Activated naive CD4-positive, alpha-beta T cell treated with anti-CD3 and anti-CD28 coated beads, Interleukin-2, amount 50 U/mL, for 72 hours (primary cell): ENCODE measurements around the gene IL18R1. TPM values are rescaled to one million over a fixed set of nuclear protein-coding genes. Genes with fewer than 3 reads are reported as not detected.

Source experiments
- ATAC-seq, 2 donors: fragments of 150-1000 bp; cut with Tn5 transposase; 2 replicates each; pipeline ENCODE4 v1.10.0; 2021; ENCODE audit warnings: mild to moderate bottlenecking in 2 of 2, moderate library complexity in 2 of 2
- DNase-seq, 2 donors: peaks; one replicate each; pipeline ENCODE4 v3.0.0; 2021 to 2022; ENCODE audit warnings: low spot score in 2 of 2
- H3K27ac Mint-ChIP-seq, 2 donors: one replicate each; pipeline ENCODE4 v1.8.0; 2022; ENCODE audit warnings: mild to moderate bottlenecking in 2 of 2, mixed read lengths in 2 of 2
- H3K36me3 Mint-ChIP-seq, 2 donors: one replicate each; pipeline ENCODE4 v1.8.0; 2022; ENCODE audit warnings: mixed read lengths in 2 of 2
- H3K9me3 Mint-ChIP-seq, 2 donors: one replicate each; pipeline ENCODE4 v1.8.0; 2022; ENCODE audit warnings: mixed read lengths in 2 of 2
- total RNA-seq, 2 donors: library from RNA; stranded (reverse); gene quantifications; one replicate each; pipeline ENCODE4 v1.2.3, GENCODE V29; 2022

Gene IL18R1
- total RNA-seq, 2 donors from 2014 or later, result 11.7 to 28.3 TPM

- Mint-ChIP-seq H3K27ac (no peak overlapping the region), H3K9me3 (peaks cover 0 to under 1% of the 10 kb centered on the region in 2 donors), H3K36me3 (peaks cover 0 to 3% of the 10 kb centered on the region in 2 donors)
- no peak for DNase-seq
- ATAC-seq, result peak; percentile 46 to 88
These were observed 17.9 kb upstream of the IL18R1 start for GRCh38 chr2:102337481-102338386.

GRCh38 chr2:102340778-102341177, 14.8 kb upstream of the IL18R1 start:
- no peaks in the 10 kb centered on the region for H3K36me3 Mint-ChIP-seq
- no peak overlapping the region for H3K27ac Mint-ChIP-seq
- H3K9me3 Mint-ChIP-seq, result no peaks in the 10 kb centered on the region
- ATAC-seq (no peak), DNase-seq (no peak)

DNA sequence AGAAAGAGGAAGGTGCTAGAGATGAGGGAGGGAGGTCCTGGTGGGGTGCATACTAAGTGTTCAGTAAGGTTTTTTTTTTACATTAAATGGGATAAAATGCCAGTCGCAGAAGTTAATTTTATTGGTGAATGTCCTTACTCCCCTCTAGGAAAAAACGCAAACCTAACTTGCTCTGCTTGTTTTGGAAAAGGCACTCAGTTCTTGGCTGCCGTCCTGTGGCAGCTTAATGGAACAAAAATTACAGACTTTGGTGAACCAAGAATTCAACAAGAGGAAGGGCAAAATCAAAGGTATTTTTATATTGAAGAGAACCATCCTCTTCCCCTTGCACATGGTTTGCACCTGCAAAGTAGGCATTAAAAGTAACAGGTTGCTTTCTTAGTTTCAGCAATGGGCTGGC, 12.7 kb upstream of the IL18R1 start:
- Mint-ChIP-seq H3K9me3 (no peaks in the 10 kb centered on the region), H3K27ac (no peak overlapping the region), H3K36me3 (no peaks in the 10 kb centered on the region)
- ATAC-seq, result no peak
- no peak for DNase-seq

DNA sequence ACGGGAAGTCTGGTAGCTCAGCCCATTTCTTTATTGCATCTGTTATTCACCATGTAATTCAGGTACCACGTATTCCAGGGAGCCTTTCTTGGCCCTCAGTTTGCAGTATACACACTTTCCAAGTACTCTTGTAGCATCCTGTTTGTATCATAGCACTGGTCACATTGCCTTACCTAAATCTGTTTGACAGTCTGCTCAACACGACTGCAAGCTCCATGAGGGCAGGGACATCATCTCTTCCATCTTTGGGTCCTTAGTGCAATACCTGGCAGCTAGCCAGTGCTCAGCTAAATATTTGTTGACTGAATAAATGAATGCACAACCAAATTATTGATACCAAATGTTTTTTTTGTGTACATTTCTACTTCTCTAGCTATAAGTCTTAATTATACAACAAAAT, 11.2 kb upstream of the IL18R1 start:
- DNase-seq, result no peak
- Mint-ChIP-seq H3K27ac (no peak overlapping the region), H3K36me3 (no peaks in the 10 kb centered on the region), H3K9me3 (no peaks in the 10 kb centered on the region)
- ATAC-seq, result no peak

DNA sequence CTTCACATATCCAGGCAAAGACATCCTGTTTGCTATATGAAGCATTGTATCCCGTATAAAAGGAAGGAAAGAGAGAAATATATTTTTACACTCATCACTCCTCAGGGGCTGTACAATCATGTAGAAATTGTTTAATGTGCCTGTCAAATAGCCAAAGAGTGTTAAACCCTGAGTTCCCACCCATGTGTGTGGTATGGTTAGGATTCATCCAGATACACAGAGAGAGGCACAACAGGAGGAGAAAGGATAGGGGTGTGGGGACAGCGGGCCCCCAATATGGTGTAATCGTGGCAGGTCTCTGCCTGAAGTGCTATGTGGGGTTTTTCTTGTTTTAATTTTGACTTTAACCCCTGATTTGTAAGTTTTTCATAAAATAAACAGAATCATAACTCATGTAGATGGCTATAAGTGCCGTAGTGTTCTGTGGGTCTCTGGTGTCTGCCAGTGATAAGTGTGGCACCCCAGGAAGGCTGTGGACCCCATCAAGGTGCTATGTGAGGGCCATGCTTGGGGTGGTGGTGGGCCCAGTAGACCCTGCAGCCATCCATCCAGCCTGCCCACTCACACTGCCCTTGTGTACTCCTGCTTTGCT, 10.2 kb upstream of the IL18R1 start:
- ATAC-seq, result no peak
- no peaks in the 10 kb centered on the region for H3K36me3 Mint-ChIP-seq

DNA sequence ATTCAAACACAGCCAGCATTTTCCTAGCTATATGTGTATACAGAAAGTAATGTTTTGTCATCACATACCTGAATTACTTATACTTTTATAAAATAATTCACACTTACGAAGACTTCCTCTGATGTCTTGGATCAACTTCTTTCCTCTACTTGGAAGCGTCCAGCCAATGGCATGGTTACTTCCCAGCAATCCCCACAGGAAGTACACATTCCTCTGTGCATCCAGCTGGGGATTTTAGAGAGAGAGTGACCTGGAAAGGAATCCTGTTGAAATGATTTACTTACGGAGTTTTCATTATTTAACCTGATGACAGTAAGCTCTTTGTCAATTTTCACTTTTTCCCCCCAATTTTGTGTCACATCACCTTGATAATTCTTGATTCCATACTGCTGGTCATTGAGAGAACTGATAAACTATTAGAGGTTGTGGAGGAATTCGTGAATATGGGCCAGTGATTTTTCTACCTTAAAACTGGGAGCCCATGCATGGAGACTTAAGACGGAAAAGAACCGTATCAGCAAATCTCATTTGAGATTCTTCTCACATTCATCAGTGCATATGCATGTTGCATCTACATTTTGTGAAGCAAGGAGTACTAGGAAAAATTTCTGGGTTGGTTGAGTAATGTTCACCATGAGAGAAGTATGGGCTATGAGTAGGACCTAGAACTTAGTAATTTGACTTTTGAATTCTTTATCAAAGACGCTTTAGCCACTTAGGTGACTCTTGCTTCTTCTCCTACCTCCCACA, 9.0 kb upstream of the IL18R1 start:
- H3K36me3 Mint-ChIP-seq, result no peaks in the 10 kb centered on the region
- no peak for DNase-seq
- no peak overlapping the region for H3K27ac Mint-ChIP-seq
- no peak for ATAC-seq
- no peaks in the 10 kb centered on the region for H3K9me3 Mint-ChIP-seq

More for the DNA sequence above, 10.2 kb upstream of the IL18R1 start:
- no peak overlapping the region for H3K27ac Mint-ChIP-seq
- no peak for DNase-seq
- no peaks in the 10 kb centered on the region for H3K9me3 Mint-ChIP-seq

GRCh38 chr2:102350137-102350793, 5.3 kb upstream of the IL18R1 start:
- H3K36me3 Mint-ChIP-seq, result no peaks in the 10 kb centered on the region
- no peak for DNase-seq

DNA sequence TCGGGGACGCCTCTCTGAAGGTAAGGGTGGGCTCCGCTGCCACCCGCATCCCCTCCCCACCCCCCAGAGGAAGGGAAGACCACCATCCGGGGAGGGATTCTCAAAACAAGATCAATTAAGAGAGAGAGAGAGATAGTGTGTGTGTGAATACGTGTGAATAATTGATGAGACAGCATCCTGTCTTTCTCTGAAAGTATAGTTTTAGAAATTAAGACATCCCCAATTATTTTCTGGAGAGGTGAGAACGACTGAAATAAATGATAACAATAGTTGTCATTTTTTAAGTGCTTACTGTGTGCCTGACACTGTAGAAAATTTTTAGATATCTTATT, 751 bp downstream of the IL18R1 start:
- Mint-ChIP-seq H3K36me3 (peaks cover 6 to 28% of the 10 kb centered on the region in 2 donors), H3K27ac (peak overlapping the region; percentile 91 to 96)
- peak in 1 of 2 donors; percentile 21 for ATAC-seq

More at GRCh38 chr2:102350137-102350793, 5.3 kb upstream of the IL18R1 start:
- Mint-ChIP-seq H3K27ac (no peak overlapping the region), H3K9me3 (no peaks in the 10 kb centered on the region)
- peak; percentile 73 to 82 for ATAC-seq

DNA sequence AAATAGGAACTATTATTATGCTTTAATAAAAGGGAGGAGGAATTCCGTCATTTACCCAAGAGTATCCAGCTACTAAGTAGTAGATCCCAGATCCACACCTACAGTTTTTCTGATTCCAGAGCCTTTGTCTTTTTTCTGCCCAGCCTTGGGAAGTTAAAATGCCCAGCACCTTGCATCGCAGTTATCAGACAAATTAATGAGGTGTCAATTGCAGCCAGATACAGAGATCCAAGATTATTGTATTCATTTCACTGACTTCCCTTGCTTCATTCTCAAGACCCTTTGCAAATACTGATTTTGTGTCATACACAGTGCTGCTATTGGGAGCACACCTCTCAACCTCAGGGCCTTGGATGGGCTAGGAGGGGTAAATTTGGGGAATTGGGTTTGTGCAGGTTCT, 1.1 kb downstream of the IL18R1 start:
- H3K27ac Mint-ChIP-seq, result peak overlapping the region; percentile 91 to 96
- H3K36me3 Mint-ChIP-seq, result peaks cover 10 to 32% of the 10 kb centered on the region in 2 donors
- DNase-seq (no peak), ATAC-seq (no peak)
- peaks cover 0 to 2% of the 10 kb centered on the region in 2 donors for H3K9me3 Mint-ChIP-seq

More for the DNA sequence above, 751 bp downstream of the IL18R1 start:
- H3K9me3 Mint-ChIP-seq, result no peaks in the 10 kb centered on the region
- DNase-seq, result no peak

GRCh38 chr2:102357937-102358336, 2.3 kb downstream of the IL18R1 start:
- no peak overlapping the region for H3K27ac Mint-ChIP-seq
- peaks cover 19 to 44% of the 10 kb centered on the region in 2 donors for H3K36me3 Mint-ChIP-seq
- no peak for DNase-seq
- ATAC-seq, result no peak
- H3K9me3 Mint-ChIP-seq, result peaks cover 0 to 10% of the 10 kb centered on the region in 2 donors

GRCh38 chr2:102358496-102358895, 2.9 kb downstream of the IL18R1 start:
- ATAC-seq, result no peak
- Mint-ChIP-seq H3K36me3 (peaks cover 24 to 49% of the 10 kb centered on the region in 2 donors), H3K9me3 (peaks cover 0 to 16% of the 10 kb centered on the region in 2 donors), H3K27ac (no peak overlapping the region)
- no peak for DNase-seq

DNA sequence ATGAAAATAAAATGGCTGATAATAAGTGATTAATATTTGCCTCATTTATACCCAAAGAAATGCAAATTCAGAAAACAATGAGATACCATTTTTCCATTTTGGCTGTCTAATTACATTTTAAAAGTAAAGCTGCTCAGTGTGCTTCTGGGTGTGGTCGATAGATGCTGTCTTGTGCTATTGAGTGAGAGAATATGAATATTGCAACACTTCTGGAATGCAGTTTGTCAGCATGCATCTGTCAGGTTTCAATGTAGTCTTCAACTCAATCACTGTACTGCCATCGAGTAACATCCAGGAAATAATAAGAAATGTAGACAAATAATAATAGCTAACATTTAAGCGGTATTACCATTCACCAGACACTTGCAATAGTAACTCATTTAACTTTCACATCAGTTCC, 3.9 kb downstream of the IL18R1 start:
- H3K36me3 Mint-ChIP-seq, result peaks cover 35 to 60% of the 10 kb centered on the region in 2 donors
- ATAC-seq, result no peak

DNA sequence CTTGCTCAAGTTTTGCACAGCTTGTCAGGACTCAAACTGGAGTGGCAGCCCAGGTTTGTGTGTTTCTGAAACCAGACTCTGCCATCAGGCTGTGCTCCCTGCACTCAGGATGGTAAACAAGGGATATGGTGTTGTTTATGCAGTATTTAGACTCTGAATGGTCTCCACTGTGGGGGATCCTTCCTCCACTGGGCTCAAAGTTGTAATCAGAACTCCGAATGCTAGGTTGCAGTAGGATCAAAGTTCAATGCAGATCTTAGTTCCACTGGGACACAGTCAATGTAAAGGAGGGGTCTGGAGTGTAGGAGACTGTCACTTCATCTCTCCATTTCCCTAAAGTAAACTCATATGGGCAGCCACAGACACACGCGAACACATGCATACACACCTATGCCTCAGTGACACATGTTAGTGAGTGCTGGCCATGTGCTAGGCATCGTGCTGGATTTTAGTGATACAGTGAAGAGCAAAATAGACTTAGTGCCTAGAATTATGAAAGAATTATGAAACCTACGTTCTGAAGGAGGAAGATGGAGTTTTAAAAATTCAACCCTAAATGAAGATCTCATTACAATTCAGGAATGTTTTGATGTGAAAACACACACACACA, 6.1 kb downstream of the IL18R1 start:
- Mint-ChIP-seq H3K9me3 (peaks cover 14 to 43% of the 10 kb centered on the region in 2 donors), H3K27ac (peak overlapping the region in 1 of 2 donors; percentile 69)

More for the DNA sequence above, 3.9 kb downstream of the IL18R1 start:
- no peak for DNase-seq
- no peak overlapping the region for H3K27ac Mint-ChIP-seq
- peaks cover 0 to 23% of the 10 kb centered on the region in 2 donors for H3K9me3 Mint-ChIP-seq

GRCh38 chr2:102365763-102366162, 10.2 kb downstream of the IL18R1 start:
- H3K9me3 Mint-ChIP-seq, result peaks cover 14 to 48% of the 10 kb centered on the region in 2 donors
- H3K36me3 Mint-ChIP-seq, result peaks cover 65 to 95% of the 10 kb centered on the region in 2 donors
- ATAC-seq (no peak), DNase-seq (no peak)
- H3K27ac Mint-ChIP-seq, result peak overlapping the region in 1 of 2 donors; percentile 96

More for the DNA sequence above, 6.1 kb downstream of the IL18R1 start:
- ATAC-seq, result no peak
- peaks cover 51 to 73% of the 10 kb centered on the region in 2 donors for H3K36me3 Mint-ChIP-seq
- DNase-seq, result no peak

DNA sequence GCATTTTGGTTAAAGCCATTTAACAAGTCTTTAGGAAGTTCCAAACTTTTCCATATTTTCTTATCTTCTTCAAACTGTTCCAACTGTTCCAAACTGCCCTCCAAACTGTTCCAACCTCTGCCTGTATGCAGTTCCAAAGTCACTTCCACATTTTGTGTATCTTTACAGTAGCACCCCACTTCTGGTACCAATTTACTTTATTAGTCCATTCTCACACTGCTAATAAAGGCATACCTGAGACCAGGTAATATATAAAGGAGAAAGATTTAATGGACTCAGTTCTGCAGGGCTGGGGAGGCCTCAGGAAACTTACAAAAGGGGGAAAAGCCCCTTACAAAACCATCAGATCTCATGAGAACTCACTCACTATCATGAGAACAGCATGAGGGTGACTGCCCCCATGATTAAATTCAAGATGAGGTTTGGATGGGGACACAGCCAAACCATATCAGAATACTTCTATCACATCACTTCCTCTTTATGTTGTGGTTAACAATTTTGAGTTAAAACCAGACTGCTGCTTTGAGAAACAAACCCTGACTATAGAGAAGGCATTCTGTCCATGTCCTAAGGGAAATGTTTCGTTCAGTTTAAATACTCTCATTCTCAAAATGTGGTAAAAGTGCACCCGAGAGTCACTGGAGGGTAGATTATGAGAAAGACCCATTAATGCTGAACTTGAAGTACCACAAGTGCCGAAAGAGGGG, 11.0 kb downstream of the IL18R1 start:
- ATAC-seq (peak; percentile 72 to 73), DNase-seq (peak in 1 of 2 donors; percentile 21)
- H3K36me3 Mint-ChIP-seq, result peaks cover 66 to 95% of the 10 kb centered on the region in 2 donors
- H3K9me3 Mint-ChIP-seq, result peaks cover 14 to 48% of the 10 kb centered on the region in 2 donors
- peak overlapping the region; percentile 96 to 97 for H3K27ac Mint-ChIP-seq
